OCI-M1 (cell line): ENCODE results near the gene TRIM2.
A peak's percentile ranks its signal among the peaks of the same experiment; 100 is the strongest.

Experiments
- DNase-seq: peaks from one replicate; lab custom pipeline; 2025; lab: John Stamatoyannopoulos, UW

The TRIM2 gene

GRCh38 chr4:153275380-153276276 is 71.4 kb downstream of the TRIM2 start:
- no peak for DNase-seq

- no peak for DNase-seq
Observed at GRCh38 chr4:153276971-153277370, 72.7 kb downstream of the TRIM2 start.

- DNase-seq: no peak
Observed at GRCh38 chr4:153281476-153281875, 77.2 kb downstream of the TRIM2 start.

- DNase-seq: no peak
Observed at GRCh38 chr4:153282023-153282422, 77.8 kb downstream of the TRIM2 start.

- no peak for DNase-seq
Observed at GRCh38 chr4:153283260-153283659, 79.0 kb downstream of the TRIM2 start.

GRCh38 chr4:153290134-153290533 is 85.9 kb downstream of the TRIM2 start:
- no peak for DNase-seq

GRCh38 chr4:153291562-153291961 is 87.3 kb downstream of the TRIM2 start:
- DNase-seq: no peak

GRCh38 chr4:153292897-153293741 is 88.9 kb downstream of the TRIM2 start:
- DNase-seq: no peak

GRCh38 chr4:153293742-153294057 is 89.5 kb downstream of the TRIM2 start:
- no peak for DNase-seq

GRCh38 chr4:153294631-153295030 is 90.4 kb downstream of the TRIM2 start:
- DNase-seq: no peak

GRCh38 chr4:153295131-153295755 is 91.0 kb downstream of the TRIM2 start:
- DNase-seq: no peak

- no peak for DNase-seq
Observed at GRCh38 chr4:153296040-153296823, 92.0 kb downstream of the TRIM2 start.

GRCh38 chr4:153297116-153297515 is 92.9 kb downstream of the TRIM2 start:
- DNase-seq: no peak

GRCh38 chr4:153310793-153311192 is 106.5 kb downstream of the TRIM2 start:
- DNase-seq: no peak

GRCh38 chr4:153314915-153315314 is 110.7 kb downstream of the TRIM2 start:
- no peak for DNase-seq

GRCh38 chr4:153318696-153319320 is 114.6 kb downstream of the TRIM2 start:
- DNase-seq: peak; percentile 81

- no peak for DNase-seq
Observed at GRCh38 chr4:153322791-153323190, 118.5 kb downstream of the TRIM2 start.

GRCh38 chr4:153324046-153324445 is 119.8 kb downstream of the TRIM2 start:
- no peak for DNase-seq

GRCh38 chr4:153325558-153325957 is 121.3 kb downstream of the TRIM2 start:
- DNase-seq: no peak

GRCh38 chr4:153326513-153326912 is 122.3 kb downstream of the TRIM2 start:
- DNase-seq: no peak

- no peak for DNase-seq
Observed at GRCh38 chr4:153327247-153327646, 123.0 kb downstream of the TRIM2 start.
